Measurements from ENCODE around the gene SYT7.

SYT7 gene

DNA sequence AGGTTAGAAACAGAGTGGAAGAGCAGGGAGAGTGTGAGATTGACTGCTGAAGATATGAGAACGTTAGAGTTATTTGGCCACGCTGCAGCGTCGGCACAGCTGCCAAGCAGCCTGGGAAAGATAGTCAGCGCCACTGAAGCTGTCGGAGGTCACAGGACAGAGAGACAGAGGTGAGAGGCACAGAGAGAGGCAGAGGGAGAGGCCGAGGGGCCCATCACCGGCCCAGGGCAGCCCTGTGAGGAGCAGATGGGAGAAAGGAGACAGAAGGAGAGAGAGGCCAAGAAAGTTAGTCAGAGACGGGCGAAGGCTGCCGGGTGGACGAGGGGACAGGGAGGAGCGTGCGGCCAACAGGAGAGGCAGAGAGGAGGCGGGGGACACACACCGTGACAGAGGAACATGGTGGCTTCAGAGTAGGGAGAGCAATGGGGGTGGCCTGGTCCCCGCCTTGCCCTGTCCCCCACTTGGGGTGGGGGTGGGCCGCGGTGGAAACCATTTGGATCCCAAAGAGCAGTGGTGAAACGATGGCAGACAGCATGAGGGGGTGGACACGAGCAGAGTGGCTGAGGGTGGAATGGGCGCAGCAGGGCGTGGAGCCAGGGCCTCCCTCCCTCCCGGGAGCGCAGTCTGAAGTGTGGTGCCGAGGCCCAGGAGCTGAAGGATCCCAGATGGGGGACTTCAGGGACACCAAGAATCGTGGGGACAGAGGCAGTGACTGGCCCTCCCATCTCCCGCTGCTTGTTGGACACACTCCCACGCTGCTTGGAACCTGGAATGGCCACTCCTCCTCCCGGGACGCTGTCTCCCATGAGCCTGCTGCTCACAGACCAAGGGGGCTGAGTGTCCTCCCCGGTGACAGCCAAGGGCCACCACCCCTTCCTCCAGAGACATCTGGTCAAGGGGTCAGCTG lies 45.7 kb downstream of the SYT7 start:
- no peak for DNase-seq

DNA sequence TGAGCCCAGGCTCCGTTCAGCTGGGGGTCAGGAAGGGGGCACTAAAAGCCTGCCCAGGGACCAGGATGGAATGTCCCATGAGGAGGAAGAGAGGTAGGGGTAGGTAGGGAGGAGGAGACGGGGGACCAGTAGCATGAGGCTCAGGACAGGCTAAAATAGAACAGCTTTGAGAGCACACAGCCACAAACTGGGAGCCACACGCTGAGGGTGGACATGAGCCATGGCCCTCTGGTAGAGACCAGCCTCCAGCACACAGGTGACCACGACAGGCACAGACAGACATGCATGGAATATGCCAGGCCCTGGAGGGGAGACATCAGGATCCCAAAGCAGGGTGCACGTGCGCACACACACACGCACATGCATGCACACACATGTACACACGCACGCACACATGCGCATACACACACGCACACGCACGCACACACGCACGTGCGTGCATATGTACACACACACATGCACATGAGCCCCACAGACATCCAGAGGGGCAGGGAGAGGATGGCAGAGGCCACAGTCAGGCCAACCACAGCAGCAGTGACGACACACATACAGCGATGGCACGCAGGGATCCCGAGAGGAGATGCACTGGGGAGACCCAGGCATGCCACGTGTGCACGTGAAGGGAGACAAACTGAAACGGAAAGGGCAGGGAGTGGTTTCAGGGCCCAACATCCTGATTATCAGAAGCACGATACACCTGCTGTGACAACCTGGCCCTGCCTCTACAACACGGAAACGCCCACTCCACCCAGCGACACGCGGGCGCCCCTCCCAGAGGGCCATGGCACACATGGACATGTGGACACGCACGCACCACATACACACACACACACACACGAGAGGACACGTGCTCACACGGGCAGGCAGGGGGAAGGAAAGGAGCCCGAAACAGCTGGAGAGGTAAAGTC lies 46.6 kb downstream of the SYT7 start:
- peak; percentile 68 for DNase-seq

DNA sequence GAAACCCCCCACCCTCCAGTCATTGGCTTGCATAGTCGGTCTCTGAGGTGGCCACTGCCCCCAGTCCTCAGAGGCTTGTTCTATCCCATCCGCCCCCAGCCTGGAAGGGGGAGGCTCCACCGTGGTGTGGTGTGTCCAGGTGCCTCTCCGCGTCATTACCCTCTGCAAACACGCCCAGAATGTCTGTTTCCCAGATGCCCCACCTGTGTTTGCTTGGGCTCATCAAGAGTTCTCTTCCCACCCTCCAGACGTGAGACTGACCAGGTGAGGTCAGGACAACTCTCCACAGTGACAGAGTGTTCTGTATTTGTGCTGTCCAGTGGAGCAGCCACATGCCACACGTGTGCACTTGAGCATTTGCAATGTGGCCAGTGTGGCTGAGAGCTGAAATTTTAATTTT lies 47.5 kb downstream of the SYT7 start:
- peak; percentile 97 for DNase-seq

DNA sequence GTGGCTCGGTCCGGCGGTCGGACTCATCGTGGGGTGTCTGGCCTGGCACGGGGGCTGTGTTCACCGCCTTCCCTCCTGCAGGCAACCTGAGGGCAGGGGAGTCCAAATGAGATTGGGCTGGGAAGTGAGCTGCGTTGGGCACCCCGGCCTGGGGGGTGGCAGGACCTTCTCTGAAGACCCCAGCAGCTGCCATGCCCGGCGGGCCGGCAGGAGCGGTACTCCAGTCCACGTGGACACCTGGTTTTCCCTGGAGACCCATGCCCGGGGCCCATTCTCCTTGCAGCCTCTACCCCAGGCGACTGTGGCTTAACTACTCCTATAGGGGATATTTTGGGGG lies 47.9 kb downstream of the SYT7 start:
- DNase-seq, result no peak

DNA sequence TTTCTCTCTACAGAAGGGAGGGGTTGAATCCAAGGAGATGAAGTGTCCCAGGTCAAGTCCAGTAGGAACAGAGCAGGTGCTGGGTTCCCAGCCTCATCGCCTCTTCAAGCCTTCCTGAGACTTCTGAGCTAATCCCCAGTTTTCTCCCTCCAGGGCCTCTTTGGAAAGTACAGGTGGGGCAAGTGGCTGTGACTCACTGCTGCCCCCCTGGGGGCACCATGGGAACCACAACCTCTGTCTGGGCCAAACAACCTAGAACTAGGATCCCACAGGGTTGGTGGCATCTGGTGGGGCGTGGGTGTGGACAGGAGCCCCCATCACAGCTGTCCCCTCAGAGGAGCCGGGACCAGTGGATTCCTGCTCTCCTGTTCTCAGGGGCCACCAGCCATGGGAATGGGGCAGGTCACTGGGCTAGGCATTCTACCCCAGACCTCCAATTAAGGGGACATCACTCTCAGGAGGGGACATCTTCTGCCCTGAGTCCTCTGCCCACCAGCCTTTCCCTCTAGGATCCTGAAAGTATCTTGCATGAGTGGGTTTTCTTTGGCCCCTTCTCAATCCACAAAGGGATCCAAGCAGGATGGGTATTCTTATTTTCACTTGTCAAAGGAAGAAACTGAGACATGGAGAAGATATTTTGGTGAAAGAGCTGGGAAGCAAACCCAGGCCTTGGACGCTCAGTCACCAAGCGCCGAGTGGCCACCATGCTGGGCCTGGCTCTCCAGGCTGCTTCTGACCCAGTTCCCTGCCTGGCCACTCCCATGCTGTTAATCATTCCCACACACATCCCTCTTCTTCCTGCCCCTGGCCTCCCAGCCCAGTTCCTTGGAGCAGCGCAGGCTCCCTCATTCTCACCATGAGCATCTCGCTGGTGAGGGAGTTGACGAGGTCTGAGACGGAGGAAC lies 48.5 kb downstream of the SYT7 start:
- peak; percentile 66 for DNase-seq

DNA sequence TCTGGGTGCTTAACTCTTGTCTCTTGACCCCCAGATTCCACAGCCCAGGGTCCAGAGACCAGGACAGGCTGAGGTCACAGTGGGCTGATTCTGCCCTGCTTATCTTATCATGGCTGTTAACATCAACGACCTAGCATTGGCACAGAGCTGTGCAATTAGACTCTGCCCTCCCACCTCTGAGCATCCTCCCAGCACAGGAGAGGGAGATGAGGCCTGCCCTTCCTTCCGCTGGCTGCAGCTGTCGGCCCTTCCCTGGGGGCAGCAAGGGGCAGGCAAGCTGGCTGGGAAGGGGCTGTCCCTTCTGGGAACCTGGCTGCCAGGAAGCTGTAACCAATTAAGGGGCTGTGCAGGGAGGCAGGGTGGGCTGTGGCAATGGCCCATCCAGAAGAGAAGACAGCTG lies 49.8 kb downstream of the SYT7 start:
- peak; percentile 49 for DNase-seq

DNA sequence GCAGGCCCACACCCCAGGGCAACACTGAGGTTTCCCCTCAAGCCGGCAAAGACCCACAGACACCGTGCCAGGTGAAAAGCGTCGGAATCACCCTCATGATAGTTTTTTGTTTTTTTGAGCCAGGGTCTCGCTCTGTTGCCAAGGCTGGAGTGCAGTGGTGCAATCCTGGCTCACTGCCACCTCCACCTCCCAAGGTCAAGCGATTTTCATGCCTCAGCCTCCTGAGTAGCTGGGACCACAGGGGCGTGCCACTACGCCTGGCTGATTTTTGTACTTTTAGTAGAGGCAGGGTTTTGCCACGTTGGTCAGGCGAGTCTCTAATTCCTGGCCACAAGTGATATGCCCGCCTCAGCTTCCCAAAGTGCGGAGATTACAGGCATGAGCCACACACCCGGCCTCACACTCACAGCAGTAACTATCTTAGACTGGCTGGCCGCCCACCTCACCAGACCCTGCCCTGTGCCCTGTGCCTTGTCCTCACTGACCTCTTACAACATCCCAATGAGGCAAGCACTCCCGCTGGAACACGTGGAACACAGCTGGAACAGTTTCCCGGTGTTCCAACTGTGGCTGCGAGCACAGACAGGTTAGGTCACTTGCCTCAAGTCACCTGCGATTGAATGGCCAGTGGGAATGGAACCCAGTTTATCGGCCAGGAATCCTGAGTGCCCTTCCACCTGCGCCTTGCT lies 51.2 kb downstream of the SYT7 start:
- DNase-seq, result no peak

DNA sequence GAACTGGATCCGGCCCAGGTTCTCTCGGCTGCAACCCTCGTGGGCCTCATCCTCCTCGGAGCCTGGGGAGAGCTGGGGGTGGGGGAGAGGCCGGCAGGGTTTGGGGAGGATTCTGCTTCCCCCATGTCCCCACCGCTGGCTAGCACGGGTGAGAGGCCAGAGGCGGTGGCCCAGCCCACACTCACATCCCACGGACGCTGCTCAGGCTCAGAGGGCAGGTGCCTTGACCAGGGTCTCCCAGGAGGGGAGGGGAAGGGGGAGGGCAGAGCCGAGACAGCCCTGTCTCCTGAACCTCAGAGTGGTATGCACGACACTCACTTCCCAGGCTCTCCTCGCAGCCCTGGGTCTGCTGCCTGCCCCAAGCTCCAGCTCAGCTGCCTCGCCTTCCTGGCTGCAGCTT lies 52.8 kb downstream of the SYT7 start:
- no peak for DNase-seq

DNA sequence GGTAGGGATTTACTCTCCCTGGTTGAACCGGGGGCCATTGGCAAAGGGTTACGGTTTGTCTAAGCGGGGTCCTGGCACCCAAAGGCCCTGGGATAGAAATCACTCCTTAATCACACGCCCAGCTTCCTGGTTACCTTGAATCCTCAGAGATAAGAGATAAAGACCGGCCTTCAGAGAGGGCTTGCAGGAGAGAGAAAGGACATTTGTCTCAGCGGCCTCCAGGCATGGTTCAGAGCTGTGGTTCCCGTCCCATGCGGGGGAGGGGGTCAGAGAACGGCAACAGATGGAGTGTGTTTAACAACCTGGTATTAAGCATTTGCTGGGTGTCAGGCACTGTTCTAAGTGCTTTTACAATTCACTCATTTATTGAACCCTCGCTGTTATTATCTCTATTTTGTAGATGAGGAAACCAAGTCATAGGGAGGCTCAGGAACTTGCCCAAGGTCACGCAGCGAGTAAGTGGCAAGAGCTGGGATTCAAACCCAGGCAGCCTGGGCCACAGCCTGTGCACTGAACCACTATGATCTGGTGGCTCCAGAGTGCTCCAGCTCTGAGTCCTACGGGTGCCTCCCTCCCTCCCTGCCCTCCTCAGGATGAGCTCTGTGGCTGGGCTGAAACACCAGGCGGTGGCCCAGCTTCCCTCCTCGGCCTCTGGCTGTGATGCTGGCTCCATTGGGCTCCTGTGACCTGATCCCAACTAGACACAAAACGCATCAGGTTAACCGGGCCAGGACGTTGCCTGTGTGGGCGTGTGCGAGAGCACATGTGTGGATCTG lies 53.7 kb downstream of the SYT7 start:
- no peak for DNase-seq

DNA sequence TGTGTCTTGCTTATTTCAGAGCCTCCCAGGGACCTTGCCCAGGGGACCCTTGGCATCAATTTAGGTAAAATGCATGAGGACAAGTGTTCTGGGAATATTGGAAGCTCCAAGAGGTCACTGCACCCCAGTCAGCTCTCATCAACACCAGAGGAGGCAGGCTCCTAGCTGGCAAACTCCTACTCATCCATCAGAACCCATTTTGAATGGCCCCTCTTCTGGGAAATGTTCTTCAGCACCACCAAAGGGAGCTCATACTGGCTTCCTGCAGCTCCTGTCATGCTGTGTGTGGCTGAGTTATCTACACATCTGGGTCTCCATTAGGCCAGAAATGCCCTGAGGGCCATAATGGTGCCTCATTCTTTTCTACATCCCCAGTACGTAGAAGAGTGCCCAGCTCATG lies 54.6 kb downstream of the SYT7 start:
- DNase-seq, result no peak

DNA sequence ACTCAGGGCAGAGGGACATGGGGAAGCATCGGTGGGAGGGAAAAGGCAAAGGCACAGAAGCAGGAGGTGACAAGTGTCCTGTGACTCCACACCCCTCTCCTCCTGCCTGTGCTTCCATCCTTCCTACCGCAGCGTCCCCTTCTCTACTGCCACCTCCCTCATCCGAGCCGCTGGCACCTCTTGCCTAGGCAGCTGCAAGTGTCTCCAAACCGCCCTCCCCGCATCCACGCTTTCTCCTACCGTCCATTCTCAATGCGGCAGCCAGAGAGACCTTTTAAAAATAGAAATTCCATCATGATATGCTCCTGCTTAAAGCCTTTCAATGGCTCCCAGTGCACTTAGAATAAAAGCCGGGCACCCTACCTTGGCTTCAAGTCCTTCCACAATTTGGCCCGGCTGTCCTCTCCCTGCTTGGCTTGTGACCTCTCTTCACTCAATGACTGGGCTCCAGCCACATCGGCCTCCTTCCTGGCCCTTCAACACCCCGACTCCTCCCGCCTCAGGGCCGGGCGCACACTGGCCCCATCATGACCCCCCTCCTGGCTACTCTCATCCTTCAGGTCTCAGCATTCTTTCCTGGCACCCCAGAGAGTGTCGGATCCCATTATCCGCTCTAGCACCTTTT lies 55.8 kb downstream of the SYT7 start:
- DNase-seq, result no peak

DNA sequence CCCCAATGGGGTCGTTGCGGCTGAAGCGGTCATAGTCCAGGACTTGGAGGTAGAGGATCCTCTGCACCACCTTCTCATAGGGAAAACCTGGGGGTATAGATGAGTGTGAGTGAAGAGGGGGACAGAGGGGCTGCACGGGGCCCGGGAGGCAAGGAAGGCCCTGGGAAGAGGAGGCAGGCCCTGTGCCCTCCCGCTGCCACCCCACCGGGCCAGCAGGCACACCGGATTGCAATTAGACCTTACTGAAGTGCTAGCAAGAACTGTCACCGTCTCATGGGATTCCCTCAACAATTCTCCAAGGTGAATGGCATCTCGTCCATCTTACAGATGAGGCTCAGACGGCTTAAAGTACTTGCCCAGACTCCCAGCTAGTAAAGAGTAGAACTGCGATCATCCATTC lies 56.4 kb downstream of the SYT7 start:
- DNase-seq, result no peak

DNA sequence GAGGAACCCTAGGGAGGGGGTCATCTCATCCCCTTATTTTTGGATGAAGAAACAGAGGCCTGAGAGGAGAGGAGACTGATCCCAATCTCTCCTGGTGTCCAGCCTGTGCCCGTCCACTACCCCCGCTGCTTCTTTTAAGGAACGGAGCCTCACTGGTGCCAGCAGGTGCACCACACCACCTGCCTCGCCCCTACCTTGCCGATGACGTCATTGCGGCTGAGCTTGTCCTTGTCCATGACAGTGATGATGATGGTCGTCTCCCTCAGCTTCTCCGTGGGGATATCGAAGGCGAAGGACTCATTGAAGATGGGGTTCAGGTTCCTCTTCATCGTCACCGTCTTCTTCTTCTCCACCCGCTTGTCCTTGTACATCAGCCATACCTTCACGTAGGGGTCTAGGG lies 58.0 kb downstream of the SYT7 start:
- DNase-seq, result no peak

DNA sequence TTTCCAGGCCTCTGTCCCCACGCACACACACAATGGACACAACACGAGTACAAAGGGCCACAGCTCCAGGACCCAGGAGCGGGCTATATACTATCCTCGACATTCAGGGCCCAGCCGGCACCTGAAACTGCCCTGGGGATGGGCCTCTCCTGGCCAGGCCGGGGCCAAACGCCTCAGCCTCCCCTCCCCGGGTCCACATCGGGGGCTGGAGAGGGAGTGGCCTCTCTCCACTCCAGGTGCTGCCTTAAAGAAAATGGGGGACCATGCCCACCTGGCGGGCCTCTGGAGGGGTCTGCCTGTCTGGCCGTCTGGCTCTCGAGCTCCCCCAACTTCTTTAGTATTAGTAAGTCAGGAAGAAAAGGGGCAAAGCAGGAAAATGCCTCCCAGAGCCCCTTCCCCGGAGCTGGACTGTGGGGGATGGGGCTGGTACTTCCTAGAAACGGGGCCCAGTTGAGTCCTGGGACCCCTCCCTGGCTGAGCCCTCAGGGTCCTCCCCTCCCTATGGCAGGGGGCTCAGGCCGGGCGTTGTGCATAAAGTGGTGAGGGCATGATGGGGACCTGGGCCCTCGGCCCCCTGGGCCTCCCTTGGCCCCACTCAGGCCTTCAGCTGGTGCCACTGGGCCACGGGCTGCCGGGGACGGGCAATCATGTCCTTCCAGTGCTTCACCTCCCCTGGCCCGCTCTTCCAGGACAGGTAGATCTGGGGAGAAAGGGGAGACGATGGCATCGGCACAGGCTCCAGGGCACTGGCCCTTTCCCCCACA lies 62.7 kb downstream of the SYT7 start:
- no peak for DNase-seq

DNA sequence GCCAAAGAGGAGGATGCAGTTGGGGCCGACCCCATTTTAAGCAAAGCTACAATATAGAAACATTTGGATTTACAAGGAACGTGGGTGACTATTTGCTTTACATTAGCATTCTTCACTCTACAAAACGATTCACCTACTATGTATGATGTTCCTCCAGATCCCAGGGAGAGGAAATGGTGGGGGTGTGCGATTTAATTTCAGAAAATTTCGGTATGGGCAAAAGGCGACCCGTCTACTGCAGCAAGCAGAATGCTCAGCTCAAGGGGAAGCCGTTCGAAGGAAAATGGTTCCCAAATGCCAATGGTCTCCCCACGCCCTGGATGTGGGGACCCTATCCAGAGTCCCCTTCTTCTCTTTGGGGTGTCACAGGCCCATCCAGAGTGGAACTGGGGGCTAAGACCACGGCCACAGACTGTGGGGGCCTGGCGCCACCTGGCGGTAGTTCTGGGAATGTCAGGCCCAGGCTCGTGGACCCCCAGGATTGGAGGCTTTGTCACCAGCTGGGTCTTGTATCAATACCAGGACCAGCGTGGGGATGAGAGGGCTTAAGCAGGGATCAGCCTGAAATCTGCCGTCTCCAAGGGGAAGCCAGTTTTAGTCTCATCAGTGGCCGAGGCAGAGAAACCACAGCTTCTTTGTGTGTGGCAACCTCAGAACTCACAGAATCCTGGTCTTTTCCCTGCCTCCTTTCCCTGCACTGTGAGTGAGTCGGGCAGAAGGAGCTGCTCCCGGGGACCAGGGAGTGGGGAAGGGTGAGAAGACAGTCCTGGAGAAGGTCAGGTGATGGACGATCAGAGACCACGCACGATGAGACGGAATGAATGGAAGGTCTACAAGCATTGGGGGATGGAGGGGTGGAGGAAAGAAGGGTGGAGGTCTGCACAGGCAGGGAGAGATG lies 64.0 kb downstream of the SYT7 start:
- DNase-seq, result no peak

DNA sequence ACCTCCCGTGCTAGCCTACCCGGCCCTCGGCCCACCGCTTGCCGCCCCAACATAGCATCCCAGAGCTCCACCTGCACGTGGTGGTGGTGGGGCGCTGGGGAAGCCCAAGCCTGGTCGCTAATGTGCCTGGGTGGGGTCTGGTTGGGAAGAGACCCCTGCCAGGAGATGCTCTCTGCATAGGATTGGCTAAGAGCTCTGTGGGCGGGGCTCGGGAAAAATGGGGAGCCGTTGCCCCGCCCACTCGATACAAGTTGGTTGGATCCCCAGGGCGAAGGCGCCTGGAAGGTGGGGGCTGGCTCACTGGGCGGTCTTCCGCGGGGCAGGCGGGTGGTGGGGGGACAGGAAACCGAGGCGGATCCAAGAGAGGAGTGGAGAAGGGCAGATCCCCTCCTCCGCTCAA lies 64.7 kb downstream of the SYT7 start:
- DNase-seq, result no peak

DNA sequence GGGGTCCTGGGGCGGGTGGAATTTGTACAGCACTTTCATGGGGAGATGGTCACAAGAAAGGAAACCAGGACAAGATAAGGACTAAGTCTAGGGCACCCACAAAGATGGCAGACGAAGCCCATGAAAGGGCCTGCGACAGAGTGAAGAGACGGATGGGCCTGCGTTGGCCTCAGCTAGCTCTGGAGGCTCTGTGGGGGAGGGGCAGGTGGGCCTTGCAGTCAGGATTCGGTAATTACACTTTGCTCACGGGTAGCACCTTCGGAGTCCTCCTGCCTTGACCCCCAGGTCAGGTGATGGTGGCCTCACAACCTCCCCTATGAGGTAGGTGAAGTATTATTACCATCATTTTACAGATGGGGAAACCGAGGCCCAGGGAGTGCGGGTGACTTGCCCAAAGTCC lies 65.2 kb downstream of the SYT7 start:
- DNase-seq, result no peak

DNA sequence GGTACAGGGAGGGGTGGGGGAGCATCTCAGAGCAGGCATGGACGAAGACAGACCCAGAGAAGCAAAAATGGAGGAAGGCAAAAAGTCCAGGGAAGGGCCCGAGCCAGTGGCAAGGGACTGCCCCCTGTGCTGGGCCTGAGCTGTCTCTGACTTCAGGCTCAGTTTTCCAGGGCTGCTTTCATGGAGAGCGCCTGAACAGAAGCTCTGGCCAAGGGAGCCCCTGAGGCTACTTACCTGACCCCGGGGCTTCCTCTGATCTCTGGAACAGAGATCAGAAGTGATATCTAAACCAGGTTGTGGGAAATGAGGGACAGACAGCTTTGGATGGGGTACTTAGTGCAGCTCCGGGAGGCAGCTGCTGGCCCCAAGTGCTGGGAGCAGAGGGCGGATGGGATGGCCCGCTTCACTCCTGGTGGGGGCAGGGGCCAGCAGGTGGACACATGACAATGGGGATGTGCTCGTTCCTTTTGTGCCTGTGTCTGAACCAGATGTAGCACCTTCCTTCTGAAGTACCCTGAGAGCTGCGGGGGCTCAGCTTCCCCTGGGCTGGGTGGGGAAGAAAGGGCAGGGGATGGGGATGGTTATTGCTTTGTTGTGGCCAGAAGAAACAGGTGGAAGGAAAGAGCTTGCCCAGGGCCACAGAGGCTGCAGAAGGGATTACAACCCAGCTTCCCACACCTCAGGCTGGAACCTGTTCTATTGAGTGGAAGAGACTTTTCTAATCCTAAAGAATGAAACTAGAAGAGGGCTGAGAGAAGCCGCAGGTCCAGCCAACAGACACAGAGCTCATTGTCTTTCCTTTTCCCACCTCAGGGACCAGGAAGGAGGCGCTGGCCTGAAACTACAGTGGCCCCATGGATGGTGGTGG lies 66.6 kb downstream of the SYT7 start:
- DNase-seq, result peak; percentile 71
